Measurements from ENCODE around the gene RALGPS1.

- TF ChIP-seq CTCF (IDR thresholded peaks at IDR 0.05) (no peak), POLR2A (IDR thresholded peaks at IDR 0.05) (no peak)
Measured at GRCh38 chr9:127126971-127127370, 212.4 kb downstream of the RALGPS1 start.

Data from lower leg skin (tissue), 3 donors.